HG03064 (cell line): ENCODE measurements around the gene DHX35.

ENCODE experiments used
- ATAC-seq: cut with Tn5 transposase; IDR thresholded peaks from one replicate; pipeline ENCODE4 v1.9.1; 2021; ENCODE audit warnings: low read depth; ENCODE audit not compliant: unreplicated experiment

The DHX35 gene

GRCh38 chr20:39016041-39016440, 53.9 kb downstream of the DHX35 start:
- ATAC-seq, result no peak

- no peak for ATAC-seq
These were observed 54.4 kb downstream of the DHX35 start for GRCh38 chr20:39016506-39016905.

GRCh38 chr20:39019027-39019426, 56.9 kb downstream of the DHX35 start:
- no peak for ATAC-seq

- no peak for ATAC-seq
These were observed 57.7 kb downstream of the DHX35 start for GRCh38 chr20:39019805-39020325.

- ATAC-seq, result no peak
These were observed 59.6 kb downstream of the DHX35 start for GRCh38 chr20:39021748-39022147.

- ATAC-seq, result no peak
These were observed 63.7 kb downstream of the DHX35 start for GRCh38 chr20:39025883-39026282.

GRCh38 chr20:39029364-39029763, 67.2 kb downstream of the DHX35 start:
- ATAC-seq, result no peak

- ATAC-seq, result no peak
These were observed 70.9 kb downstream of the DHX35 start for GRCh38 chr20:39032997-39033396.

GRCh38 chr20:39036011-39036410, 73.9 kb downstream of the DHX35 start:
- no peak for ATAC-seq

- ATAC-seq, result no peak
These were observed 74.7 kb downstream of the DHX35 start for GRCh38 chr20:39036851-39037250.

GRCh38 chr20:39038047-39038446, 75.9 kb downstream of the DHX35 start:
- no peak for ATAC-seq

- no peak for ATAC-seq
These were observed 76.4 kb downstream of the DHX35 start for GRCh38 chr20:39038495-39038894.

GRCh38 chr20:39039261-39039660, 77.1 kb downstream of the DHX35 start:
- ATAC-seq, result no peak

- no peak for ATAC-seq
These were observed 78.0 kb downstream of the DHX35 start for GRCh38 chr20:39040116-39040515.

GRCh38 chr20:39041067-39041466, 78.9 kb downstream of the DHX35 start:
- no peak for ATAC-seq

GRCh38 chr20:39042279-39043150, 80.4 kb downstream of the DHX35 start:
- ATAC-seq, result no peak

- ATAC-seq, result no peak
These were observed 82.4 kb downstream of the DHX35 start for GRCh38 chr20:39044501-39044900.

GRCh38 chr20:39045676-39046075, 83.5 kb downstream of the DHX35 start:
- ATAC-seq, result no peak

GRCh38 chr20:39047417-39047985, 85.4 kb downstream of the DHX35 start:
- no peak for ATAC-seq

- ATAC-seq, result no peak
These were observed 86.0 kb downstream of the DHX35 start for GRCh38 chr20:39048000-39048696.

GRCh38 chr20:39049148-39049547, 87.0 kb downstream of the DHX35 start:
- no peak for ATAC-seq
